PFSK-1 (cell line): ENCODE results near the gene MRPL39.

Experiments
- FOXP2 ChIP-seq: optimal IDR thresholded peaks from 2 replicates; pipeline ENCODE3; 2011; ENCODE audit warnings: borderline replicate concordance, control low read depth, inconsistent platforms; ENCODE audit not compliant: insufficient read depth; ENCODE audit errors: extremely low read length, extremely low read depth
- POLR2AphosphoS5 ChIP-seq: IDR thresholded peaks from 2 replicates; pipeline ENCODE4 v1.6.1; 2012; ENCODE audit warnings: low read depth, mild to moderate bottlenecking, control low read depth, low read length, moderate library complexity
- SIN3A ChIP-seq: IDR thresholded peaks from 2 replicates; pipeline ENCODE4 v1.6.1; 2012; ENCODE audit warnings: mild to moderate bottlenecking, low read length, moderate library complexity, borderline replicate concordance; ENCODE audit not compliant: insufficient read depth
- TAF1 ChIP-seq: IDR thresholded peaks from 2 replicates; pipeline ENCODE4 v1.6.1; 2012; ENCODE audit warnings: low read length, control low read depth, borderline replicate concordance; ENCODE audit not compliant: insufficient read depth
- TF ChIP-seq, protein P1 (sequence below), 2 experiments: IDR thresholded peaks; 2 replicates each; pipeline versions ENCODE4 v1.6.1 to v1.8.0; 2011 to 2012; ENCODE audit warnings: low read depth in 2 of 2, low read length in 2 of 2, control low read depth in 1 of 2, inconsistent platforms in 1 of 2, mild to moderate bottlenecking in 1 of 2, moderate library complexity in 1 of 2; ENCODE audit not compliant: insufficient read depth in 1 of 2

MRPL39 gene

DNA sequence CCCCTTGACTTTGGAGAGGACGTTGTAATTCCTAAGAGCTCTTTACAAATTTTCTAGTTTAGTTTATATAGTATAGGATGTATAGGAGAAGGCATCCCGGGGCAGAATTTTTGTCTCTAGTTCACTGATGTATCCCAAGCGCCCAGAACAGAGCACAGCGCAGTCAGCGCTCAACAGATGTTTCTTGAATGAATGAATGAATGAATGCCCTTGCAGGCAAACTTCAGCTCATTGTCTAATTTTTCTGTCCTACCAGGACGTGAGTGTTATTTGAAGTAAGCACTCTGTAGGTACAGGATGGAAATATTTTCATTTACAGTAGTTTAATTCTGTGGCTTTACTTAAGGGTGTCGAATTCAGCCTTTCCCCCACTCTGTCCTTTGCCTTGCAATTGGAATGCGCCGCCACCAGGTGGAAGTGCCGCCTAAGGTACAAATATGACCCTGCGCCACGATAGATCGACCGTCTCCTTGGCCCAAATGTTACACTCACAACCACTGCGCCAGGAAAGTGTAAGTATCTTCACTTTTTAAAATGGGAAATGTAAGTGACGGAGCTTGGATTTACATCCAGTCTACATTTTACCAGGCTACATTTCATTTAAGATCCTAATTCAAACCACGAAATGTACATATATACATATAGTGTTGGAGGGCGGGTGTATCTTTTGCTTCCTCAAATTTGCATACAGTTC lies 910 bp upstream of the MRPL39 start:
- no peak for TF ChIP-seq SIN3A
- no peak for TF ChIP-seq TAF1
- TF ChIP-seq FOXP2 = no peak
- TF ChIP-seq, protein P1, sequence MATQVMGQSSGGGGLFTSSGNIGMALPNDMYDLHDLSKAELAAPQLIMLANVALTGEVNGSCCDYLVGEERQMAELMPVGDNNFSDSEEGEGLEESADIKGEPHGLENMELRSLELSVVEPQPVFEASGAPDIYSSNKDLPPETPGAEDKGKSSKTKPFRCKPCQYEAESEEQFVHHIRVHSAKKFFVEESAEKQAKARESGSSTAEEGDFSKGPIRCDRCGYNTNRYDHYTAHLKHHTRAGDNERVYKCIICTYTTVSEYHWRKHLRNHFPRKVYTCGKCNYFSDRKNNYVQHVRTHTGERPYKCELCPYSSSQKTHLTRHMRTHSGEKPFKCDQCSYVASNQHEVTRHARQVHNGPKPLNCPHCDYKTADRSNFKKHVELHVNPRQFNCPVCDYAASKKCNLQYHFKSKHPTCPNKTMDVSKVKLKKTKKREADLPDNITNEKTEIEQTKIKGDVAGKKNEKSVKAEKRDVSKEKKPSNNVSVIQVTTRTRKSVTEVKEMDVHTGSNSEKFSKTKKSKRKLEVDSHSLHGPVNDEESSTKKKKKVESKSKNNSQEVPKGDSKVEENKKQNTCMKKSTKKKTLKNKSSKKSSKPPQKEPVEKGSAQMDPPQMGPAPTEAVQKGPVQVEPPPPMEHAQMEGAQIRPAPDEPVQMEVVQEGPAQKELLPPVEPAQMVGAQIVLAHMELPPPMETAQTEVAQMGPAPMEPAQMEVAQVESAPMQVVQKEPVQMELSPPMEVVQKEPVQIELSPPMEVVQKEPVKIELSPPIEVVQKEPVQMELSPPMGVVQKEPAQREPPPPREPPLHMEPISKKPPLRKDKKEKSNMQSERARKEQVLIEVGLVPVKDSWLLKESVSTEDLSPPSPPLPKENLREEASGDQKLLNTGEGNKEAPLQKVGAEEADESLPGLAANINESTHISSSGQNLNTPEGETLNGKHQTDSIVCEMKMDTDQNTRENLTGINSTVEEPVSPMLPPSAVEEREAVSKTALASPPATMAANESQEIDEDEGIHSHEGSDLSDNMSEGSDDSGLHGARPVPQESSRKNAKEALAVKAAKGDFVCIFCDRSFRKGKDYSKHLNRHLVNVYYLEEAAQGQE (IDR thresholded peaks at IDR 0.05; ENCODE audit: insufficient read depth in 1 of 2, low read depth in 2 of 2, low read length in 2 of 2) = no peak
- TF ChIP-seq POLR2AphosphoS5 = no peak

DNA sequence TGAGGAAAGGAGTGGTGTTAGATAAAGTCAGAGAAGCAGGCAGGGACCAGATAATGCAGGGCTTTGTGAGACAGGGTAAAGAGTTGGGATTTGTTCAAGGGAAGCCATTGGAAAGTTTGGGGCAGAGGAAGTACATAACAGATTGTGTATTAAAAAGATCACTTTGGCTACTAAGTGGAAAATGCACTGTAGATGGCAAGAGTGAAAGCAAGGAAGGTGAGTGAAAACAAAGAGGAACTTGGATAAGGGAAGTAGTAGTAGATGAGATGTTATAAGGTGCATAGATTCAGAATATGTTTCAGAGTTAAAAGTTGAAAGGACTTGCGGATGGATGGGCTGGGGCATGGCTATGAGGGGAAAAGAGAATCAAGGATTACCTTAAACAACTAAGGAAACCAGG lies 17.4 kb downstream of the MRPL39 start:
- TF ChIP-seq, protein P1 (IDR thresholded peaks at IDR 0.05; ENCODE audit: insufficient read depth in 1 of 2, low read depth in 2 of 2, low read length in 2 of 2) = no peak
- TF ChIP-seq TAF1 = no peak
- no peak for TF ChIP-seq FOXP2
- TF ChIP-seq SIN3A = no peak
- no peak for TF ChIP-seq POLR2AphosphoS5

DNA sequence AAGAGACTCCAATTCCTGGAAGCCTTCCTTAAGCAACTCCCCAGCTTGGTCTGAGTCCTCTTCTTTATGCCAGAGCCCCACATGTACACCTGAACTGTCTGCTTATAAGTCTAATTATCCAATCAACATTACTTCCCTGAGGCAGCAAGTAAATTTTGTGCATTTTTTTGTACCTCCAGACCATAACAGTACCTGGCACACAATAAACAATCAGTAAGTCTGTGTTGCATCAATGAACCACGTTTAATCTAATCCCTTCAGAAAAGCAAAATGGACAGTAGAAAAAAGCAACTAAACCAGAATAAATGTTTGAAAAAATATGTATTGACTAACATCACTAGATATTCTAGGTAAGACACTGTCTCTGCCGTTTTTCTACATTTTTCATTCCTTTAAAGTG lies 20.5 kb downstream of the MRPL39 start:
- no peak for TF ChIP-seq TAF1
- no peak for TF ChIP-seq POLR2AphosphoS5
- no peak for TF ChIP-seq SIN3A
- TF ChIP-seq, protein P1 (IDR thresholded peaks at IDR 0.05; ENCODE audit: insufficient read depth in 1 of 2, low read depth in 2 of 2, low read length in 2 of 2) = no peak
- no peak for TF ChIP-seq FOXP2

DNA sequence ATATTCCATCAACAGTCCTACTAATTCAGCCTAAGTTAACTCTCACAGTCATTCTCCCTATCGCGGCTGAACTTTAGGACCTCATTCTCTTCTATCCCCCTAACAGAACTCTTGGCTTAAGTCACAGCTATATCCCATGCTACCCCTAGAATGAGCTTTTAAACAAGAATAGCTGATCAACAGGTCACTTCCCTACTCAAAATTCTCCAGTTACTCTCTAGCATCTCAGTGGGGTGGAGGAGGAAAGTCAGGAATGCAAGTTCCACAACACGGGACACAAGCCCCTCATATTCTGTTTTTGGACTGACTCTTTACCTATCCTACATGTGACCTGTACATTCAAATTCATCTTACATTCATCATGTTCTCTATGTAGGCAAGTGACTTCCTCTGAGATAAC lies 21.0 kb downstream of the MRPL39 start:
- TF ChIP-seq FOXP2 (no peak), POLR2AphosphoS5 (no peak), SIN3A (no peak), TAF1 (no peak)
- TF ChIP-seq, protein P1 (IDR thresholded peaks at IDR 0.05; ENCODE audit: insufficient read depth in 1 of 2, low read depth in 2 of 2, low read length in 2 of 2) = no peak
